Activated T-cell treated with anti-CD3 and anti-CD28 coated beads for 4 hours (primary cell): ENCODE measurements around the gene GLB1L3.
"Not testable (repeated sequence)": the region's sequence is repeated elsewhere in the genome, so short reads cannot be mapped to it uniquely, and the experiment has no call there.

ENCODE experiments used
- DNase-seq: peaks from one replicate; pipeline ENCODE4 v3.0.0-alpha.2; 2020

GLB1L3 gene

GRCh38 chr11:134252346-134253187 is 23.6 kb upstream of the GLB1L3 start:
- no peak for DNase-seq

- peak; percentile 90 for DNase-seq
Observed at GRCh38 chr11:134253188-134253993, 22.8 kb upstream of the GLB1L3 start, which contains the start of the genes ACAD8 and THYN1. Gene ACAD8, plus strand, starts transcription at chr11:134253568. Its CDS starts 33 bp downstream, at chr11:134253601. Gene THYN1, minus strand, starts transcription at chr11:134253352. Its CDS starts 470 bp downstream, at chr11:134252882.

- no peak for DNase-seq
Observed at GRCh38 chr11:134254433-134255183, 21.6 kb upstream of the GLB1L3 start.

GRCh38 chr11:134255184-134255561 is 21.0 kb upstream of the GLB1L3 start:
- DNase-seq = not testable (repeated sequence)

- no peak for DNase-seq
Observed at GRCh38 chr11:134257101-134257500, 19.1 kb upstream of the GLB1L3 start.

GRCh38 chr11:134258577-134258976 is 17.6 kb upstream of the GLB1L3 start:
- DNase-seq = no peak

GRCh38 chr11:134260503-134260902 is 15.7 kb upstream of the GLB1L3 start:
- no peak for DNase-seq

- no peak for DNase-seq
Observed at GRCh38 chr11:134260983-134261382, 15.2 kb upstream of the GLB1L3 start.

- peak; percentile 19 for DNase-seq
Observed at GRCh38 chr11:134261626-134262488, 14.3 kb upstream of the GLB1L3 start.

GRCh38 chr11:134264966-134265764 is 11.0 kb upstream of the GLB1L3 start:
- no peak for DNase-seq

GRCh38 chr11:134266440-134266839 is 9.7 kb upstream of the GLB1L3 start:
- no peak for DNase-seq

GRCh38 chr11:134266841-134267251 is 9.3 kb upstream of the GLB1L3 start:
- no peak for DNase-seq

- no peak for DNase-seq
Observed at GRCh38 chr11:134267461-134267860, 8.7 kb upstream of the GLB1L3 start.

GRCh38 chr11:134267966-134268365 is 8.2 kb upstream of the GLB1L3 start:
- DNase-seq = no peak

GRCh38 chr11:134270250-134270714 is 5.9 kb upstream of the GLB1L3 start:
- no peak for DNase-seq

- no peak for DNase-seq
Observed at GRCh38 chr11:134271978-134272377, 4.2 kb upstream of the GLB1L3 start.

- no peak for DNase-seq
Observed at GRCh38 chr11:134272381-134273316, 3.5 kb upstream of the GLB1L3 start.

GRCh38 chr11:134273317-134273712 is 2.9 kb upstream of the GLB1L3 start:
- DNase-seq = no peak

- DNase-seq = no peak
Observed at GRCh38 chr11:134275188-134275533, 1.0 kb upstream of the GLB1L3 start.
